SH-SY5Y (cell line): ENCODE measurements around the gene OR51F1.

Experiments used
- GATA2 ChIP-seq: IDR thresholded peaks from 2 replicates; pipeline ENCODE4 v1.6.1; 2011; ENCODE audit warnings: mild to moderate bottlenecking, low read depth, low read length
- GATA3 ChIP-seq: IDR thresholded peaks from 2 replicates; pipeline ENCODE4 v1.6.1; 2011; ENCODE audit warnings: low read depth, mild to moderate bottlenecking, low read length, moderate library complexity

DNA sequence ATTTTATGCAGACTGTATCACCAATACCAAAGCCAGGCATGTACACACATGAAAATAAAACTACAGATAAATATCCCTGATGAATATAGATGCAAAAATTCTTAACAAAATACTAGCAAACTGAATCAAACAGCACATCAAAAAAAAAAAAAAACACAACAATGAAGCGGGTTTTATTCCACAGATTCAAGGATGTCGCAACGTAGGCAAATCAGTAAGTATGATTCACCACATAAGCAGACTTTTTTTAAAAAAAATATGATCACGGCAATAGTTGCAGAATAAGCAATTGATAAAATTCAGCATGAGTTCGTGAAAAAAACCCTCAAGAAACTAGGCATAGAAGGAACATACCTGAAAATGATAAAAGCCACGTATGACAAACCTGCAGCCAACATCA is 21.3 kb downstream of the OR51F1 start:
- no peak for TF ChIP-seq GATA2
- no peak for TF ChIP-seq GATA3
